GM18508 (cell line): ENCODE data around the gene PDE4D.

Source experiments
- ATAC-seq: cut with Tn5 transposase; IDR thresholded peaks from one replicate; pipeline ENCODE4 v1.9.1; 2021; ENCODE audit warnings: moderate number of reproducible peaks; ENCODE audit not compliant: insufficient read depth, unreplicated experiment

PDE4D gene

GRCh38 chr5:59151162-59151889, 742.2 kb downstream of the PDE4D start:
- no peak for ATAC-seq

GRCh38 chr5:59149827-59150226, 743.7 kb downstream of the PDE4D start:
- no peak for ATAC-seq

GRCh38 chr5:59149271-59149670, 744.3 kb downstream of the PDE4D start:
- ATAC-seq, result no peak

GRCh38 chr5:59146729-59147128, 746.8 kb downstream of the PDE4D start:
- no peak for ATAC-seq

- peak; percentile 95 for ATAC-seq
These were observed 749.6 kb downstream of the PDE4D start for GRCh38 chr5:59143926-59144333.

GRCh38 chr5:59142927-59143326, 750.6 kb downstream of the PDE4D start:
- ATAC-seq, result no peak

- no peak for ATAC-seq
These were observed 751.4 kb downstream of the PDE4D start for GRCh38 chr5:59142138-59142537.

- no peak for ATAC-seq
These were observed 753.4 kb downstream of the PDE4D start for GRCh38 chr5:59140133-59140532.

- ATAC-seq, result no peak
These were observed 753.8 kb downstream of the PDE4D start for GRCh38 chr5:59139695-59140094.

GRCh38 chr5:59138509-59138908, 755.0 kb downstream of the PDE4D start:
- ATAC-seq, result no peak

GRCh38 chr5:59137846-59138245, 755.7 kb downstream of the PDE4D start:
- no peak for ATAC-seq

GRCh38 chr5:59136549-59136948, 757.0 kb downstream of the PDE4D start:
- ATAC-seq, result no peak

GRCh38 chr5:59134471-59135163, 758.9 kb downstream of the PDE4D start:
- no peak for ATAC-seq

- ATAC-seq, result no peak
These were observed 759.7 kb downstream of the PDE4D start for GRCh38 chr5:59133764-59134261.

- ATAC-seq, result no peak
These were observed 761.4 kb downstream of the PDE4D start for GRCh38 chr5:59132131-59132530.

GRCh38 chr5:59130431-59130830, 763.1 kb downstream of the PDE4D start:
- no peak for ATAC-seq

GRCh38 chr5:59128646-59129290, 764.8 kb downstream of the PDE4D start:
- no peak for ATAC-seq

GRCh38 chr5:59126708-59127573, 766.6 kb downstream of the PDE4D start:
- no peak for ATAC-seq

- no peak for ATAC-seq
These were observed 767.4 kb downstream of the PDE4D start for GRCh38 chr5:59126016-59126707.
